CD8-positive, alpha-beta memory T cell (primary cell): ENCODE results near the gene STK11. TPM values are rescaled to one million over a fixed set of nuclear protein-coding genes. Genes with fewer than 3 reads are reported as not detected.
A peak's percentile ranks its signal among the peaks of the same experiment; 100 is the strongest.

Experiments used
- CTCF ChIA-PET: fragments of 350-600 bp; sonication (Branson Sonifier 250); formaldehyde crosslinking; loops from one replicate; lab custom pipeline; 2021; ENCODE audit warnings: antibody characterized with exemption; lab: Charles Lee
- POLR2A ChIA-PET: fragments of 350-600 bp; sonication (Branson Sonifier 250); formaldehyde crosslinking; loops from one replicate; lab custom pipeline; 2021; ENCODE audit warnings: antibody characterized with exemption; lab: Charles Lee
- DNase-seq, 5 donors: peaks; one replicate each; pipeline versions ENCODE4 v3.0.0 to v3.0.0-alpha.2; 2020 to 2022; ENCODE audit warnings: mixed read lengths in 1 of 5
- H3K27ac ChIP-seq: one replicate; pipeline ENCODE4 v1.7.0; 2013; ENCODE audit warnings: low read depth, mild to moderate bottlenecking, low read length, moderate library complexity
- H3K27me3 ChIP-seq: 2 replicates; pipeline ENCODE4 v1.7.0; 2013; ENCODE audit warnings: low read length, mild to moderate bottlenecking; ENCODE audit not compliant: insufficient read depth, poor library complexity, severe bottlenecking
- H3K36me3 ChIP-seq: 2 replicates; pipeline ENCODE4 v1.7.0; 2013; ENCODE audit warnings: mild to moderate bottlenecking, low read length, moderate library complexity; ENCODE audit not compliant: insufficient read depth
- H3K4me1 ChIP-seq: 2 replicates; pipeline ENCODE4 v1.7.0; 2013; ENCODE audit warnings: mild to moderate bottlenecking, low read length, moderate library complexity; ENCODE audit not compliant: insufficient read depth
- H3K4me3 ChIP-seq: 2 replicates; pipeline ENCODE4 v1.7.0; 2013; ENCODE audit warnings: mild to moderate bottlenecking, low read length
- H3K9me3 ChIP-seq: 2 replicates; pipeline ENCODE4 v1.7.0; 2013; ENCODE audit warnings: mild to moderate bottlenecking, low read length
- H3K27ac Mint-ChIP-seq, 8 donors: one replicate each; pipeline ENCODE4 v1.8.0; 2020 to 2021; ENCODE audit warnings: mixed read lengths in 8 of 8, mild to moderate bottlenecking in 6 of 8, inconsistent platforms in 3 of 8, moderate library complexity in 3 of 8
- H3K27me3 Mint-ChIP-seq, 2 donors: one replicate each; pipeline ENCODE4 v1.8.0; 2020 to 2021; ENCODE audit warnings: mixed read lengths in 2 of 2, mild to moderate bottlenecking in 1 of 2, moderate library complexity in 1 of 2
- H3K36me3 Mint-ChIP-seq, 3 donors: one replicate each; pipeline ENCODE4 v1.8.0; 2020 to 2021; ENCODE audit warnings: mixed read lengths in 3 of 3, inconsistent platforms in 1 of 3, mild to moderate bottlenecking in 1 of 3
- H3K4me1 Mint-ChIP-seq, 3 donors: one replicate each; pipeline ENCODE4 v1.8.0; 2020 to 2021; ENCODE audit warnings: mixed read lengths in 3 of 3, inconsistent platforms in 1 of 3, mild to moderate bottlenecking in 1 of 3
- H3K4me3 Mint-ChIP-seq, 7 donors: one replicate each; pipeline ENCODE4 v1.8.0; 2020 to 2021; ENCODE audit warnings: mixed read lengths in 7 of 7, mild to moderate bottlenecking in 6 of 7, moderate library complexity in 4 of 7, inconsistent platforms in 2 of 7
- H3K9me3 Mint-ChIP-seq, 5 donors: one replicate each; pipeline ENCODE4 v1.8.0; 2020 to 2022; ENCODE audit warnings: mixed read lengths in 5 of 5, mild to moderate bottlenecking in 3 of 5, moderate library complexity in 2 of 5, inconsistent platforms in 1 of 5
- polyA plus RNA-seq: library from polyadenylated mRNA; unstranded; fragments of 300-500 nt; fragmentation: Illumina TruSeq; gene quantifications from one replicate; pipeline ENCODE4 v1.2.3, GENCODE V29; 2021
- total RNA-seq, 2 experiments: library from RNA; stranded (reverse); gene quantifications; one replicate each; pipeline ENCODE4 v1.2.3, GENCODE V29; 2021

Gene STK11
- total and polyA plus RNA-seq, 3 experiments from 2014 or later, result 37.0 to 69.7 (median 66.9) TPM

DNA sequence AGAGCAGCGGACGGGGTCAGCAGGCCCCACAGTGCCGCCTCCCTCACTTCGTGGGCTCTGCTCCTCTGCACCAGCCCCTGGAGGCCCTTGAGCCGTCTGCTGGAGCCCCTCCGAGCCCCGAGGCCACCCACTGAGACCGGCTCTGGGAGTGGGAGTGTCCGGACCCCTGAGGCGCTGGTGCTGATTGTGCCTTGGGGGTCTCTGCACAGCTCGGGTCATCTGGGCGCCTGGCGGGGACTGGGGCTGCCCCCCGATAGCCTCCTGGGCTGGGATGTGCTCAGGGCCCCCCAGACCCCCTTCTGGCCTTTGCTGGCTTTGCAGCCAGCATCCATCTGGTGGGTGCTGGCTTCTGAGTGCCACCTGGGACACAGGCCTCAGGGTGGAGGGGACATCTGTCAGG is 16.8 kb downstream of the STK11 start:
- CTCF ChIA-PET, result interaction anchor here (1.0 kb wide), 1 partner anchor 29 kb away, joined by 5 read pairs; no protein-coding TSS in a partner anchor
- POLR2A ChIA-PET, result no interaction called here
- no peaks in the 10 kb centered on the region for H3K9me3 Mint-ChIP-seq
- no peaks in the 10 kb centered on the region for H3K27me3 Mint-ChIP-seq
- no peaks in the 10 kb centered on the region for H3K27me3 ChIP-seq
- no peak overlapping the region for H3K4me3 ChIP-seq
- H3K27ac Mint-ChIP-seq, result no peak overlapping the region
- no peak overlapping the region for H3K27ac ChIP-seq
- H3K4me1 Mint-ChIP-seq, result peaks cover 0 to 3% (median 0%) of the 10 kb centered on the region in 3 donors
- H3K9me3 ChIP-seq, result no peaks in the 10 kb centered on the region
- H3K36me3 ChIP-seq, result peaks cover 7% of the 10 kb centered on the region
- H3K4me1 ChIP-seq, result no peaks in the 10 kb centered on the region
- H3K4me3 Mint-ChIP-seq, result no peak overlapping the region
- peaks cover 0 to 17% (median 0%) of the 10 kb centered on the region in 3 donors for H3K36me3 Mint-ChIP-seq
- no peak for DNase-seq

DNA sequence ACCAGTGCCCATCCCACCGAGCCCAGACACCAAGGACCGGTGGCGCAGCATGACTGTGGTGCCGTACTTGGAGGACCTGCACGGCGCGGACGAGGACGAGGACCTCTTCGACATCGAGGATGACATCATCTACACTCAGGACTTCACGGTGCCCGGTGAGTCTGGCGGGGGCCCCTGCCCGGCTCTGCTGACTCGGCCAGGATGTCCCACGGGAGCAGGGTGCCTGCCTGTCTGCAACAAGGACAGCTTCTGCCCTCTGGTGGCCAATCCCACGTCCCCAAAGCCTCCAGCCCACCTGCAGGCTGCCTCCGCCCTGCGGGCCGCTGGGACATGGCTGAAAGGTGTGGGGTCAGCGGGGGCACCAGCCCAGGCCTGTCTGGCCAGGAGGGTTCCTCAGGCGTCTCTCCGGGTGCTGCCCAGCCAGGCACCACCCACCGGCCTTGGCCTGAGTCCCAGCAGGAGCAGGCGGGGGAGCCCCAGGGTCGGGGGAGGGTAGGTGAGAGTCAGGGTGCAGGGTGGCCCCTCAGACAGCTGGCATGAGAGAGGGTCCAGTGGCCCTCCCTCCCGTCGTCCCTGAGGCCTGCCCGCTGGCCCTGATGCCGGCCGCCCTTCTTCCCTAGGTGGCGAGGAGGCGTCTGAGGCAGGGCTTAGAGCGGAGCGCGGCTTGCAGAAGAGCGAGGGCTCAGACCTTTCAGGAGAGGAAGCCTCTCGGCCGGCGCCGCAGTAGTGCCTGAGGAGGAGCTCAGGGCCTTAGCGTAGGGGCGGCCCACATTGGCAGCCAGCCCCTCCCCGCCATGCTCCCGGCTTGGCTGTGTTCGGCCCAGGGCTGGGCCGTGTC is 17.7 kb downstream of the STK11 start:
- H3K4me3 Mint-ChIP-seq, result no peak overlapping the region
- H3K4me1 Mint-ChIP-seq, result no peaks in the 10 kb centered on the region
- CTCF ChIA-PET, result interaction anchor here (1.0 to 1.6 kb wide), 3 partner anchors 16 to 110 kb away, joined by 3 to 7 read pairs (median 5); no protein-coding TSS in a partner anchor
- H3K27me3 Mint-ChIP-seq, result no peaks in the 10 kb centered on the region
- H3K36me3 Mint-ChIP-seq, result peaks cover 0 to 13% (median 0%) of the 10 kb centered on the region in 3 donors
- Histone ChIP-seq H3K4me1 (no peaks in the 10 kb centered on the region), H3K27ac (no peak overlapping the region), H3K27me3 (no peaks in the 10 kb centered on the region), H3K4me3 (no peak overlapping the region), H3K9me3 (no peaks in the 10 kb centered on the region), H3K36me3 (peaks cover 7% of the 10 kb centered on the region)
- no peak overlapping the region for H3K27ac Mint-ChIP-seq
- H3K9me3 Mint-ChIP-seq, result no peaks in the 10 kb centered on the region
- POLR2A ChIA-PET, result no interaction called here
- no peak for DNase-seq

DNA sequence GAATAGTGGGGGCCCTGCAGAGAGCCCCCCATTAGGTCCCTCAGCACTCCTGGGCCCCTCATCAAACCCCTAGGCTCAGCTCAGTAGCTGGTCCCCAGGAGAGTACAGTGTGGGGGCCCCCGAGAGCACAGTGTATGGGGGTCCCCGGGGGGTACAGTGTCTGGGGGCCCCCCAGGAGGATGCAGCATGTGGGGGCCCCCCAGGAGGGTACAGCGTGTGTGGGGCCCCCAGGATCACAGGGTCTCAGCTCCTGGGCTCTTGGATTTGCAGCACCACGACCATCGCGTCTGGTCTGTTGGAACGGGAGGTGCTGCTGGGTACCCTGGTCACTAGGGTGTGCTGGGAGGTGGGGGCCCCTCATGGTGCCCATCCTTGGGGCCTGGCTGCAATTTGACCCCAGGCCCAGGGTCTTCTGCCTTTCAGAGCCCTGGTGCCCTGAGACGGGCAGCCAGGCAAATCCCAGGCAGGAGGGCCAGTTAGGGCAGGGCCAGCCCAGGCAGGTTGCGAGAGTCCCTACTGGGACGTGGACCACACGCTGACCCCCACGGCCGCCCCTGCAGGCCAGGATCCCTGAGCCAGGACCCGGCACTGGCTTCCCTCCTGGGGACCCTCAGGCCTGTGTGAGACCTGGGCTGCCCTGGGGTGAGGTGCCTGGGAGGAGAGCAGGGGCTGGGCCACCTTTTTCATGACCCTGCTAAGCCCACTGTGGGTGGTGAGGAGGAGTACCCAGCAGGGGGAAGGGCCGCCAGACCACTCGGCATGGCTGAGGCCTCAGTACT is 18.7 kb downstream of the STK11 start:
- POLR2A ChIA-PET, result interaction anchor here (0.7 kb wide), 2 partner anchors 11 to 45 kb away, joined by 3 read pairs; no protein-coding TSS in a partner anchor
- Histone ChIP-seq H3K27ac (no peak overlapping the region), H3K4me1 (no peaks in the 10 kb centered on the region), H3K36me3 (peaks cover 7% of the 10 kb centered on the region), H3K9me3 (no peaks in the 10 kb centered on the region), H3K27me3 (no peaks in the 10 kb centered on the region), H3K4me3 (no peak overlapping the region)
- H3K36me3 Mint-ChIP-seq, result peaks cover 0 to 12% (median 0%) of the 10 kb centered on the region in 3 donors
- H3K9me3 Mint-ChIP-seq, result no peaks in the 10 kb centered on the region
- no peaks in the 10 kb centered on the region for H3K4me1 Mint-ChIP-seq
- no peak for DNase-seq
- H3K27ac Mint-ChIP-seq, result no peak overlapping the region
- CTCF ChIA-PET, result interaction anchor here (1.1 to 1.6 kb wide), 2 partner anchors 15 to 111 kb away, joined by 3 to 7 read pairs; no protein-coding TSS in a partner anchor
- no peak overlapping the region for H3K4me3 Mint-ChIP-seq
- H3K27me3 Mint-ChIP-seq, result no peaks in the 10 kb centered on the region

DNA sequence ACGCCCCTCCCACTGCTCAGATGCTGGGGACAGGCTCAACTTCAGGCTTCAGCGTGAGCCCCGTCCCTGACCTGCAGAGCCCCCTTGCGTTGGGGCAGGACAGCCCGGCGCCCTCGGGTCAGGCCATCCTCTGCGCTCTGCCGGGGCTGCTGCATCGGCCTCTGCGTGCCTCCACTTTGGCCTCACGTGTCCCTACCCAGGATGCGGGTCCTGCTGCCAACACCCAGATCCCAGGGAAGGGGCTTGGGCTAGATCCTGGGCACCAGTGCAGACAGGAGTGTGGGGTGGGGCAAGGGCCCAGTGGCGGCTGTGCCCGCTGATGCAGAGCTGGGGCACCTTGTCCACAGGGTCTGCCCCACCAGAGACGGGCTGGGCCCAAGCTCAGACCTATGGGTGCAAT is 19.3 kb downstream of the STK11 start:
- peaks cover 7% of the 10 kb centered on the region for H3K36me3 ChIP-seq
- POLR2A ChIA-PET, result interaction anchor here (0.7 kb wide), 2 partner anchors 11 to 44 kb away, joined by 3 read pairs; no protein-coding TSS in a partner anchor
- H3K4me1 ChIP-seq, result no peaks in the 10 kb centered on the region
- no peak overlapping the region for H3K4me3 Mint-ChIP-seq
- CTCF ChIA-PET, result interaction anchor here (1.2 kb wide), 2 partner anchors 15 to 16 kb away, joined by 3 to 4 read pairs; no protein-coding TSS in a partner anchor
- H3K9me3 ChIP-seq, result no peaks in the 10 kb centered on the region
- no peak for DNase-seq
- no peak overlapping the region for H3K27ac ChIP-seq
- H3K27ac Mint-ChIP-seq, result no peak overlapping the region
- H3K9me3 Mint-ChIP-seq, result no peaks in the 10 kb centered on the region
- no peaks in the 10 kb centered on the region for H3K27me3 Mint-ChIP-seq
- H3K36me3 Mint-ChIP-seq, result peaks cover 0 to 12% (median 0%) of the 10 kb centered on the region in 3 donors
- H3K4me3 ChIP-seq, result no peak overlapping the region
- H3K4me1 Mint-ChIP-seq, result no peaks in the 10 kb centered on the region
- H3K27me3 ChIP-seq, result no peaks in the 10 kb centered on the region

DNA sequence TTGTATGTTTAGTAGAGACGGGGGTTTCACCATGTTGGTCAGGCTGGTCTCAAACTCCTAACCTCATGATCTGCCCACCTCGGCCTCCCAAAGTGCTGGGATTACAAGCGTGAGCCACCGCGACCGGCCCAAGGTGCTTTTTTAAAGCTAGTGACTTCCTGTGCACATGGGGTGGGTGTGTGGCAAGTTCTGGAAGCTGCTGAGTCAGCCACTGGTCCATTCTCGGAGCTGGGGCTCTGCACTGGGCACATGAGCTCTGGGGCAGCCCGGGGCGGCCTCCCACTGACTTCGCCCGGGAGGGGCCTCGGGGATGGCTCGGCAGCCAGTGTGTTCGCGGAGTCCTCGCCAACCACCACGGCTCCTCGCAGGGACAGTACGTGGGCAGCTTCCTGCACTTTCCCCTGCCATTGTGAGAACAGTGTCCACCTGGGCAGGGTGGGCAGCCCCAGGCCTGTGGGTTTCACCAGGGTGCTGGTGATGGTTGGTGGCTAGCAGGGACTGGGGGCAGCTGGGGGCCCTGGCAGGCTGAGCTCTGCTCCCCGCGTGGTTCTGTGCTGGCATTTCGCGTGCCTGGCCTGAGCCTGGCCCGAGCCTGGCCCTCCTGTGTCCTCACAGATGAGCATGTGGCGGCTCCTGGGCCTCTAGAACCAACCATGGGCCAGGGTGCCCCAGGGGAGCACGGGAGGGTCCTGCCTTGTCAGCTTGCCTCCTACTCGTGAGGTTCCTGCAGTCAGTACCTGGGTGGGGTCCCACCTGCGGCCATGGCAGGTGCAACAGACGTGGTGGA is 20.1 kb downstream of the STK11 start:
- POLR2A ChIA-PET, result no interaction called here
- Mint-ChIP-seq H3K4me3 (no peak overlapping the region), H3K27me3 (no peaks in the 10 kb centered on the region), H3K27ac (no peak overlapping the region), H3K9me3 (no peaks in the 10 kb centered on the region), H3K36me3 (peaks cover 0 to 12% (median 0%) of the 10 kb centered on the region in 3 donors), H3K4me1 (no peaks in the 10 kb centered on the region)
- no peaks in the 10 kb centered on the region for H3K4me1 ChIP-seq
- CTCF ChIA-PET, result interaction anchor here (1.2 to 1.3 kb wide), 3 partner anchors 15 to 113 kb away, joined by 3 to 4 read pairs (median 4); no protein-coding TSS in a partner anchor
- no peak for DNase-seq
- no peaks in the 10 kb centered on the region for H3K9me3 ChIP-seq
- no peak overlapping the region for H3K4me3 ChIP-seq
- peaks cover 5% of the 10 kb centered on the region for H3K36me3 ChIP-seq
- H3K27me3 ChIP-seq, result no peaks in the 10 kb centered on the region
- H3K27ac ChIP-seq, result no peak overlapping the region

DNA sequence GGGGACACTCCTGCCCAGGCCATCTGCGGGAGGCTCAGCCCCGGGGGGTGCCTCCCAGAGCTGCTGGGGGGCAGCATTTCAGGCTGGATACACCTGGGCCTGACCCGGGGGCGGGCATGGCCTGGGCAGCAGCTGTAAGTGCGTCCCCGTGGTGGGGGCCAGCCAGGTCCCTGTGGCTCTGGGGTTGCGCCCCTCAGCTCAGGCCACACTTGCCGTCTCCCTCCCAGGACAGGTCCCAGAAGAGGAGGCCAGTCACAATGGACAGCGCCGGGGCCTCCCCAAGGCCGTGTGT is 20.6 kb downstream of the STK11 start:
- Histone ChIP-seq H3K36me3 (no peaks in the 10 kb centered on the region), H3K27me3 (no peaks in the 10 kb centered on the region), H3K4me1 (no peaks in the 10 kb centered on the region), H3K9me3 (no peaks in the 10 kb centered on the region), H3K4me3 (no peak overlapping the region), H3K27ac (no peak overlapping the region)
- no peaks in the 10 kb centered on the region for H3K4me1 Mint-ChIP-seq
- ChIA-PET CTCF (interaction anchor here (1.2 to 1.3 kb wide), 2 partner anchors 15 to 113 kb away, joined by 3 to 4 read pairs; no protein-coding TSS in a partner anchor), POLR2A (no interaction called here)
- no peaks in the 10 kb centered on the region for H3K27me3 Mint-ChIP-seq
- no peak for DNase-seq
- H3K36me3 Mint-ChIP-seq, result peaks cover 0 to 7% (median 0%) of the 10 kb centered on the region in 3 donors
- H3K4me3 Mint-ChIP-seq, result no peak overlapping the region
- H3K9me3 Mint-ChIP-seq, result no peaks in the 10 kb centered on the region
- H3K27ac Mint-ChIP-seq, result no peak overlapping the region

DNA sequence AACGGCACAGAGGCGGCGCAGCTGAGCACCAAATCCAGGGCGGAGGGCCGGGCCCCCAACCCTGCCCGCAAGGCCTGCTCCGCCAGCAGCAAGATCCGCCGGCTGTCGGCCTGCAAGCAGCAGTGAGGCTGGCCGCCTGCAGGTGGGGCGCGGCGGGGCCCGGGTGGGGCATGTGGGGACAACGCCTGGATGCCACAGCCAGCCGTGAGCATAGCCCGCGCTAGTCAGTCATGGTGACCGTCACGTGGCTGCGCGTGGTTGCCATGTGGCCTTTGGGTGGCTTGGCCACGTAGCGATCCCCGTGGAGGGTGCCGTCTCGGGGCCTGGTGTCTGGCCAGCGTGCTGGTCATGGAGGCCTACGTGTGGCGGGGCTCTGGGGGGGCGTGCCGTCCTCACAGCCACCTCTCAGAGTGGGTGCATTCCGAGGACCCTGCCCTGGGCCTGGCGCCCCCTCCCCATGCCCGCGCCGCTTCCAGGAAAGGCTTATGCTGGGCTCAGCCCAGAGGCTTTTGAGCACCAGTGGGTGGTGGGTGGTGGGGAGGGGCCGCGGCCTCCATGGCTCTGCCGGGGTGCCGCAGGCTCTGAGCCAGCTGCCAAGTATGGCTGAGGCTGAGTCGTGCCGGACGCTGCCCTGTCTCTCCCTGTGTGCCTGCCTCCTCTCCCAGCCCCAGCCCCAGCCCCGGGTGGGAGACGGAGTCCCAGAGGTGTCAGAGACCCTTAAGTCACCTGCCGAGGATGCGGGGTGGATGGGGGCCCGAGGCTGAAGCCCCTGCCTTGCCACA is 21.1 kb downstream of the STK11 start:
- Mint-ChIP-seq H3K27me3 (no peaks in the 10 kb centered on the region), H3K36me3 (peaks cover 0 to 7% (median 0%) of the 10 kb centered on the region in 3 donors), H3K4me3 (no peak overlapping the region), H3K27ac (no peak overlapping the region), H3K9me3 (no peaks in the 10 kb centered on the region), H3K4me1 (no peaks in the 10 kb centered on the region)
- Histone ChIP-seq H3K27ac (no peak overlapping the region), H3K4me1 (no peaks in the 10 kb centered on the region), H3K27me3 (no peaks in the 10 kb centered on the region), H3K9me3 (no peaks in the 10 kb centered on the region), H3K4me3 (no peak overlapping the region), H3K36me3 (no peaks in the 10 kb centered on the region)
- POLR2A ChIA-PET, result no interaction called here
- CTCF ChIA-PET, result interaction anchor here (1.3 kb wide), 1 partner anchor 114 kb away, joined by 4 read pairs; no protein-coding TSS in a partner anchor
- DNase-seq, result peak in 1 of 5 donors; percentile 44
